ENCODE data around the gene PPP1R3D.

The PPP1R3D gene

DNA sequence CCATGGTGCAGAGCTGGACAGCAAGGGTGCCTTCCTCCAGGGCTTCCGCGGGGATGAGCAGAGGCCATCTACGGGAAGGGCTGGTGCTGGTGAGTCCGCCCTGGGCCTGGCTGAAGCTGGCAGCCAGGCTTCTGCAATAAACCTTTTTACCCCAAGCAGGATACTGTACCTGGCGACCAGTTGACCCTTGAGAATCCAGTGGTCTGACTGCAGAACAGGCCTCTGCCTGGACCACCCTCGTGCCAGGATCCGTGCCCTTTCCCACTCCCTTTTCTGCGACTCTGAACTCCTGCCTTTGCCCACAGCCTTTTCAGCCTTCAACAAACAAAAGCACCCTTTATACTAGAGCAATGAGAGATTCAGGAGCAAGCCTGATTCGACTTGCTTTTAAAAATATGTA is 37.0 kb upstream of the PPP1R3D start:
- TF ChIP-seq, protein P1, sequence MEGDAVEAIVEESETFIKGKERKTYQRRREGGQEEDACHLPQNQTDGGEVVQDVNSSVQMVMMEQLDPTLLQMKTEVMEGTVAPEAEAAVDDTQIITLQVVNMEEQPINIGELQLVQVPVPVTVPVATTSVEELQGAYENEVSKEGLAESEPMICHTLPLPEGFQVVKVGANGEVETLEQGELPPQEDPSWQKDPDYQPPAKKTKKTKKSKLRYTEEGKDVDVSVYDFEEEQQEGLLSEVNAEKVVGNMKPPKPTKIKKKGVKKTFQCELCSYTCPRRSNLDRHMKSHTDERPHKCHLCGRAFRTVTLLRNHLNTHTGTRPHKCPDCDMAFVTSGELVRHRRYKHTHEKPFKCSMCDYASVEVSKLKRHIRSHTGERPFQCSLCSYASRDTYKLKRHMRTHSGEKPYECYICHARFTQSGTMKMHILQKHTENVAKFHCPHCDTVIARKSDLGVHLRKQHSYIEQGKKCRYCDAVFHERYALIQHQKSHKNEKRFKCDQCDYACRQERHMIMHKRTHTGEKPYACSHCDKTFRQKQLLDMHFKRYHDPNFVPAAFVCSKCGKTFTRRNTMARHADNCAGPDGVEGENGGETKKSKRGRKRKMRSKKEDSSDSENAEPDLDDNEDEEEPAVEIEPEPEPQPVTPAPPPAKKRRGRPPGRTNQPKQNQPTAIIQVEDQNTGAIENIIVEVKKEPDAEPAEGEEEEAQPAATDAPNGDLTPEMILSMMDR (IDR thresholded peaks at IDR 0.05; ENCODE audit: low read depth, low read length) = no peak
- H3K4me3 ChIP-seq (ENCODE audit: low read depth, low read length) = no peak overlapping the region

DNA sequence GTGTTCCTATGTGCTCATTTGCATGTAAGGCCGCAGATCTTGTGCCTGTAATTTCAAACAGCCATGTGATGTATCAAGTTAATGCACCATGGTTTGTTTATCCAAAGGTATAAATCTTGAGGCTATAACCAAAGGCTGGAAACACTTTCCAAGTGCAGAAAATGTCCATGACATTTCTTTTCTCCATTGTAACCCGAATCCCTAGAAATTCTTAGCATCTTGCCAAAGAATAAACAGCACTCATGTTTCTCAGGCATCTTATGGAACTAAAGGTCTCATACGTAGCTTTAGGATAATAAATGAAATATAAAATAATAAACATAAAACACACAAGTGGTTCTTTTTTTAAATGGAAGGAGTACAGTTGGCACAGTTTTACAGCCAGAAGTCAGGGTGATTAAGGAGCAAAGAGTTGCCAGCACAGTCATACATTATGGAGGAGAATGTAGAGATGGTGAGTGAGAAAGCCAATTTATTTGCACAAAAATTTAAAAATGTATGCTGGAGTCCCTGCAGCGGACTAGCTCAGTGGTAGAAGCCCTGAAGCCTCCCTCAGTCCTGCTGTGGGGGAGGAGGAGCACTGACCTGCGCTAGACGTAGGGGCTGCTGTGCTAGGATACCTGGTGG is 36.2 kb upstream of the PPP1R3D start:
- TF ChIP-seq, protein P1 (IDR thresholded peaks at IDR 0.05; ENCODE audit: low read depth, low read length) = no peak
- no peak overlapping the region for H3K4me3 ChIP-seq (ENCODE audit: low read depth, low read length)

DNA sequence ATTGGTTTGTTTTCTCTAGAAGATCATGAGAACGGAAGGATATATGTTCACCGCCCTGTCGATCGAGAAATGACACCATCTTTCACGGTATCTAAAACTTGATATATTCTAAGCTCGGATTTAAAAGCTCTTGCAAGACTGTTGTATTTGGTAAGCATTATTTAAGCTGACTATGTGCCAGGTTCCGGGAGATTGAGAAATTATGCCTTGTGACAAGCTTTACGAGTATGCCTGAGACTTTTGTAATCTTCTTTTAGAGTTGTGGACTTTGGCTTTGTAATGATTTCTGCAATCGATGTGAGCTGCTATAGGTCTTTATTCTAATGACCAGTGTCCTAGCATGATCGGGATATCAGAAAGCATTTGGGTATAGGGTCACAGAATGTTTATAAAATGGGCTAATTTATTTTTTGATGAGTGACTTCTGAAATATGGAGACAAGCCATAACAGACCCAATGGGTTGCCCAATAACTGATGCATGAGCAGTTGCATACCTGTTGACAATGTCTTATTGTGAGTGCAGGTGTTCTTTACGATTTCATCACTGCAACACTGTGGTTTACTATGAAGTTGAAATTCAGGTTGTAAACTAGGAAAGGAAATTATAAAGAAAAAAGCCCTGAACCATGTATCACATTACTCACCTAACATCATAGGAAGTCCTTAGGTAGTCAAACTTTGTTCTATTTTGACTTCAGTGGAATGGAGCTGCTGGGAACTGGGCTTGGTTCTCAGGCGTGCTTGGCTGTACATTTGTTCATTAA is 32.1 kb upstream of the PPP1R3D start:
- no peak overlapping the region for H3K4me3 ChIP-seq (ENCODE audit: low read depth, low read length)
- TF ChIP-seq, protein P1 (IDR thresholded peaks at IDR 0.05; ENCODE audit: low read depth, low read length) = no peak

DNA sequence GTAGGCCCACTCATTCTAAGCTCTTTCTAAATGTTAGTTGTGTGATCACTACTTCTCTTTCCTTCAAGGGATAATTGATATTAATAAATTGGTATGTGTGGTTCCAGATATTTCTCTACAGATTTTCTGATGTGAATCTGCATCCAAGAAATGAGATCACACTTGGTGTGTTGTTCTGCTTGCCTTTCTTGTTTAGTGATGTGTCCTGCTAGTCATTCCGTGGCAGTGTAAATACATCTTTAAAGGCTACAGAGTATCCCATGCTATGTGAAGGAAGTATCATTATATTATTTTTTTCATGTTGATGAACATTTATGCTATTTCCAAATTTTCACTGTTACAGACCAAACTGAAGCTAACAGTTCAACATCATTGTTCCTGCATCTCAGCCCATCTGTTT is 31.3 kb upstream of the PPP1R3D start:
- TF ChIP-seq, protein P1 (IDR thresholded peaks at IDR 0.05; ENCODE audit: low read depth, low read length) = no peak
- no peak overlapping the region for H3K4me3 ChIP-seq (ENCODE audit: low read depth, low read length)

DNA sequence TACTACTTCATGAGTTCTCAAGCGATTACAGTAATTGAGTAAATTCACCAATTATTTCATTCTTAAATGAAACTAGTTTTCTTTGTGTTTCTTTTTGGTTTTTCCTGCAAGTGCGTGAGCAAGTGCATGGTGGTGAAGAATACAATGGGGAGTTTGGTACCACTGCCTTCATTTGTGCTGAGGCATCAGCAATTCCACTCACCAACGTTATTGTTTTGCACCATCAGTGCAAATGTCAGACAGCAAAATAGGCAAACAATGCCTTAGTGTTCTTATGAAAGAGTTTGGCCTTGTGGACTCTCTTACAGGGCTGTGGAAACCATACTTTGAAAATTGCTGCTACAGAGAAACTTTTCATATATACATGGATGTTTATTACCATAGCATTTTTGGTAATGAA is 26.3 kb upstream of the PPP1R3D start:
- TF ChIP-seq, protein P1 (IDR thresholded peaks at IDR 0.05; ENCODE audit: low read depth, low read length) = no peak
- H3K4me3 ChIP-seq (ENCODE audit: low read depth, low read length) = no peak overlapping the region

DNA sequence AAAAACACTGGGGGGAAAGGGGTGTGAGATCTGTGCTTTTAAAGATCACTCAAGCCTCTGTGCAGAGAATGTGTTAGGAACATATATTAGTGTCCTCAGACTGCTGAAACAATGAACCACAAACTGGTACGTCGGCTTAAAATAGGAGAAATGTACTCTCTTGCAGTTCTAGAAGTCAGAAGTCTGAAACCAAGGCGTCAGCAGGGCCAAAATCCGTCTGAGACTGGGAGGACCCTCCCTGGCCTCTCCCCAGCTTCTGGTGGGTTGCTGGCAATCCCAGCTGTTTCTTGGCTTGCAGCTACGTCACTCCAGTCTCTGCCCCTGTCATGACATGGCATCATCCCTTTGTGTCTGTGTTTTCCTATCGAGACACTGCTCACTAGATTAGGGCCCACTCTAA is 22.1 kb upstream of the PPP1R3D start:
- no peak overlapping the region for H3K4me3 ChIP-seq (ENCODE audit: low read depth, low read length)
- TF ChIP-seq, protein P1 (IDR thresholded peaks at IDR 0.05; ENCODE audit: low read depth, low read length) = no peak

DNA sequence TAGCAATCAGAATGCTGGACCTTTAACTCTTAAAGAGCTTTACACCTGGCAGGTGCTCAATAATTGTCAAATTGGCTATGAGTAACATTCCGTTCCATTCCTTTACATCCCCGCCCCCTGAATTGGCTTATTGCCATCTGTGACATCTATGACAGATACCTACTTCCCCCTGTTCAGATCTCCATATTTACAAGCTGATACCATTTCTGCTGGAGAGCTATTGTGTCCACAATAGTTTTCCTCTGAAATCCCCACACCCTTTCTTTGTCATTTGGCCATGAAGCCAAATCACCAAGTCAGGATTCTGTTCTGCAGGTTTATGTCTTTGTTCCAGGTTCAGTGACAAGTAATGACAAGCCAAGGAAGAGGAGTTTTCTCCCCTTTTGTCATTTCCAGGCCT is 21.3 kb upstream of the PPP1R3D start:
- H3K4me3 ChIP-seq (ENCODE audit: low read depth, low read length) = no peak overlapping the region
- TF ChIP-seq, protein P1 (IDR thresholded peaks at IDR 0.05; ENCODE audit: low read depth, low read length) = no peak
